HepG2 (cell line): ENCODE results near the gene POFUT2. TPM values are rescaled to one million over a fixed set of nuclear protein-coding genes. Genes with fewer than 3 reads are reported as not detected.

Experiments used
- ARID2 ChIP-seq: sonication (generic); formaldehyde crosslinking; IDR thresholded peaks from 2 replicates; pipeline ENCODE4 v1.8.1; 2022; ENCODE audit warnings: mild to moderate bottlenecking, missing genetic modification reagents, borderline replicate concordance
- ETV6 ChIP-seq: sonication (generic); formaldehyde crosslinking; conservative IDR thresholded peaks from 2 replicates; pipeline ENCODE4 v1.4.0; 2020; ENCODE audit warnings: missing genetic modification reagents
- JUNB ChIP-seq: sonication (generic); formaldehyde crosslinking; IDR thresholded peaks from 2 replicates; pipeline ENCODE4 v1.8.0; 2022; ENCODE audit warnings: missing genetic modification reagents, mild to moderate bottlenecking, borderline replicate concordance
- KDM4B ChIP-seq: sonication (generic); formaldehyde crosslinking; IDR thresholded peaks from 2 replicates; pipeline ENCODE4 v1.4.0; 2020; ENCODE audit warnings: missing genetic modification reagents
- KDM5A ChIP-seq: fragments of 200-600 bp; sonication (generic); IDR thresholded peaks from 2 replicates; pipeline ENCODE4 v1.7.0; 2018; ENCODE audit warnings: antibody characterized with exemption, mild to moderate bottlenecking, low read length, borderline replicate concordance
- KMT2A ChIP-seq: sonication (generic); formaldehyde crosslinking; IDR thresholded peaks from 2 replicates; pipeline ENCODE4 v1.4.0; 2020; ENCODE audit warnings: missing genetic modification reagents
- SMAD3 ChIP-seq: sonication (generic); formaldehyde crosslinking; IDR thresholded peaks from 2 replicates; pipeline ENCODE4 v1.4.0; 2020; ENCODE audit warnings: missing genetic modification reagents
- ZNF225 ChIP-seq: sonication (generic); formaldehyde crosslinking; IDR thresholded peaks from 2 replicates; pipeline ENCODE4 v1.4.0; 2020; ENCODE audit warnings: mild to moderate bottlenecking, missing genetic modification reagents
- ZNF44 ChIP-seq: sonication (generic); formaldehyde crosslinking; IDR thresholded peaks from 2 replicates; pipeline ENCODE4 v1.5.1; 2020; ENCODE audit warnings: mild to moderate bottlenecking, missing genetic modification reagents
- ZNF724P ChIP-seq: sonication (generic); formaldehyde crosslinking; IDR thresholded peaks from 2 replicates; pipeline ENCODE4 v1.8.0; 2022; ENCODE audit warnings: missing genetic modification reagents, borderline replicate concordance
- ZSCAN12 ChIP-seq: sonication (generic); formaldehyde crosslinking; IDR thresholded peaks from 2 replicates; pipeline ENCODE4 v1.9.0; 2021; ENCODE audit warnings: mild to moderate bottlenecking, missing genetic modification reagents
- polyA plus RNA-seq, 8 experiments: library from polyadenylated mRNA; depleted of rRNA in 3 of 8; stranded (reverse) in 7 of 8; unstranded in 1 of 8; fragments of >200 nt; fragmentation: Illumina TruSeq in 4 of 8; extraction: Trizol in 4 of 8; gene quantifications; 2 replicates each; pipeline versions ENCODE4 v1.2.1 to v1.2.3, GENCODE V29; 2011 to 2016; ENCODE audit warnings: low read depth in 4 of 8, missing spikeins in 1 of 8, mixed read lengths in 1 of 8; ENCODE audit not compliant: insufficient read depth in 1 of 8
- total RNA-seq, 5 experiments: library from RNA; depleted of rRNA; stranded (reverse); fragments of >200 nt; fragmentation: Illumina TruSeq; extraction: Trizol; gene quantifications; 2 replicates each; pipeline ENCODE4 v1.2.3, GENCODE V29; 2016; ENCODE audit warnings: low read depth in 1 of 5
- TF ChIP-seq, protein P1 (sequence below): sonication (generic); formaldehyde crosslinking; IDR thresholded peaks from 2 replicates; pipeline ENCODE4 v1.4.0; 2020; ENCODE audit warnings: missing genetic modification reagents, borderline replicate concordance
- TF ChIP-seq, protein P2 (sequence below): sonication (generic); formaldehyde crosslinking; IDR thresholded peaks from 2 replicates; pipeline ENCODE4 v1.4.0; 2020; ENCODE audit warnings: missing genetic modification reagents
- TF ChIP-seq, protein P3 (sequence below): sonication (generic); formaldehyde crosslinking; IDR thresholded peaks from 2 replicates; pipeline ENCODE4 v1.4.0; 2020; ENCODE audit warnings: missing genetic modification reagents, mild to moderate bottlenecking, borderline replicate concordance
- TF ChIP-seq, protein P4 (sequence below): IDR thresholded peaks from 2 replicates; pipeline ENCODE4 v1.6.1; 2012; ENCODE audit warnings: inconsistent platforms
- TF ChIP-seq, protein P5 (sequence below): sonication (generic); formaldehyde crosslinking; IDR thresholded peaks from 2 replicates; pipeline ENCODE4 v1.5.0; 2020; ENCODE audit warnings: mild to moderate bottlenecking, missing genetic modification reagents, borderline replicate concordance

The POFUT2 gene
- total and polyA plus RNA-seq, 2 of the 13 experiments (the other 11 are each of a cell fraction or from before 2014, with no cell fraction given): 22.8 to 24.0 TPM

DNA sequence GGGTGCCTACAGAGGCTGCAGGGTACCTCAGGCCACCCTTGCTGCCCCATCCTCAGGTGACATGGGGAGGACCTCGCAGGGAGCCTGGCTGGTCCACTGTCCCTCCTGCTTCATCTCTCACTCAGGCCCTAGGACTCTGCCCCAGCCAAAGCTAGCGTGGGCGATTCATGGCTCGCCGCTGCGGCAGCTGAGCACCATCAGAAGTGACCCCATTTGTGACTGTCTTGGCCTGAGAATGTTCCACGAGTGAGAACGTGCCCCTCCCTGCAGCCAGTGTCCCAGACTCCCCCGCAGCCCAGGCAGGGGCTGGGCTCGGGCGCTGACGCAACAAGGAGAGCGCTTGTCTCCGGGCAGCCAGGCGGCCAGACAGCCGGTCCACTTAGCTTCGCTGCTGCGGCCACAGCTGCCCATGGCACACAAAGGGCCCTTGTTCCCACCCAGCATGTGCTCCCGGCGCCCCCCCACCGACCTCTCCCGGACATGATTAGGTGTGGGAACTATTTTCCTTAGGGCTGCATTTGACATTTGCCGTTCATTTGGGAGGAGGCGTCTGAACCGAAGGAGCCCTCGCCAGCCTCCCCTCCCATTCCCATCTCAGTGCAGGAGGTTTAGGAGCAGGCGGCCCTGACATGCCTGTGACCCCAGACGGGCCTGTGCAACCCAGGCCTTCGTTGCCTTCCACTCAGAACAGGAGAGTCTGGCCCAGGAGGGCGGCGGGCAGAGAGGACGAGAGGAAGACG lies 19.3 kb upstream of the POFUT2 start (continued):
- TF ChIP-seq, protein P1, sequence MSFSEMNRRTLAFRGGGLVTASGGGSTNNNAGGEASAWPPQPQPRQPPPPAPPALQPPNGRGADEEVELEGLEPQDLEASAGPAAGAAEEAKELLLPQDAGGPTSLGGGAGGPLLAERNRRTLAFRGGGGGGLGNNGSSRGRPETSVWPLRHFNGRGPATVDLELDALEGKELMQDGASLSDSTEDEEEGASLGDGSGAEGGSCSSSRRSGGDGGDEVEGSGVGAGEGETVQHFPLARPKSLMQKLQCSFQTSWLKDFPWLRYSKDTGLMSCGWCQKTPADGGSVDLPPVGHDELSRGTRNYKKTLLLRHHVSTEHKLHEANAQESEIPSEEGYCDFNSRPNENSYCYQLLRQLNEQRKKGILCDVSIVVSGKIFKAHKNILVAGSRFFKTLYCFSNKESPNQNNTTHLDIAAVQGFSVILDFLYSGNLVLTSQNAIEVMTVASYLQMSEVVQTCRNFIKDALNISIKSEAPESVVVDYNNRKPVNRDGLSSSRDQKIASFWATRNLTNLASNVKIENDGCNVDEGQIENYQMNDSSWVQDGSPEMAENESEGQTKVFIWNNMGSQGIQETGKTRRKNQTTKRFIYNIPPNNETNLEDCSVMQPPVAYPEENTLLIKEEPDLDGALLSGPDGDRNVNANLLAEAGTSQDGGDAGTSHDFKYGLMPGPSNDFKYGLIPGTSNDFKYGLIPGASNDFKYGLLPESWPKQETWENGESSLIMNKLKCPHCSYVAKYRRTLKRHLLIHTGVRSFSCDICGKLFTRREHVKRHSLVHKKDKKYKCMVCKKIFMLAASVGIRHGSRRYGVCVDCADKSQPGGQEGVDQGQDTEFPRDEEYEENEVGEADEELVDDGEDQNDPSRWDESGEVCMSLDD (CRISPR knock-in tag): no peak
- TF ChIP-seq ARID2 (CRISPR knock-in tag) (no peak; the same call in 1 of the 2 replicates), KDM4B (CRISPR knock-in tag) (no peak), ZNF225 (CRISPR knock-in tag) (no peak; the same call in 1 of the 2 replicates), ETV6 (CRISPR knock-in tag) (no peak), KDM5A (no peak), KMT2A (CRISPR knock-in tag) (peak; percentile 69; the same call in 1 of the 2 replicates), ZNF44 (CRISPR knock-in tag) (0 out of 2 replicates have a peak, but pooled peaks have one; percentile 68), JUNB (CRISPR knock-in tag) (0 out of 2 replicates have a peak, but pooled peaks have one; percentile 48), ZSCAN12 (no peak), ZNF724P (CRISPR knock-in tag) (no peak), SMAD3 (CRISPR knock-in tag) (no peak)
- TF ChIP-seq, protein P2, sequence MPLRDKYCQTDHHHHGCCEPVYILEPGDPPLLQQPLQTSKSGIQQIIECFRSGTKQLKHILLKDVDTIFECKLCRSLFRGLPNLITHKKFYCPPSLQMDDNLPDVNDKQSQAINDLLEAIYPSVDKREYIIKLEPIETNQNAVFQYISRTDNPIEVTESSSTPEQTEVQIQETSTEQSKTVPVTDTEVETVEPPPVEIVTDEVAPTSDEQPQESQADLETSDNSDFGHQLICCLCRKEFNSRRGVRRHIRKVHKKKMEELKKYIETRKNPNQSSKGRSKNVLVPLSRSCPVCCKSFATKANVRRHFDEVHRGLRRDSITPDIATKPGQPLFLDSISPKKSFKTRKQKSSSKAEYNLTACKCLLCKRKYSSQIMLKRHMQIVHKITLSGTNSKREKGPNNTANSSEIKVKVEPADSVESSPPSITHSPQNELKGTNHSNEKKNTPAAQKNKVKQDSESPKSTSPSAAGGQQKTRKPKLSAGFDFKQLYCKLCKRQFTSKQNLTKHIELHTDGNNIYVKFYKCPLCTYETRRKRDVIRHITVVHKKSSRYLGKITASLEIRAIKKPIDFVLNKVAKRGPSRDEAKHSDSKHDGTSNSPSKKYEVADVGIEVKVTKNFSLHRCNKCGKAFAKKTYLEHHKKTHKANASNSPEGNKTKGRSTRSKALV (CRISPR knock-in tag): peak; percentile 65; the same call in 1 of the 2 replicates
- TF ChIP-seq, protein P3, sequence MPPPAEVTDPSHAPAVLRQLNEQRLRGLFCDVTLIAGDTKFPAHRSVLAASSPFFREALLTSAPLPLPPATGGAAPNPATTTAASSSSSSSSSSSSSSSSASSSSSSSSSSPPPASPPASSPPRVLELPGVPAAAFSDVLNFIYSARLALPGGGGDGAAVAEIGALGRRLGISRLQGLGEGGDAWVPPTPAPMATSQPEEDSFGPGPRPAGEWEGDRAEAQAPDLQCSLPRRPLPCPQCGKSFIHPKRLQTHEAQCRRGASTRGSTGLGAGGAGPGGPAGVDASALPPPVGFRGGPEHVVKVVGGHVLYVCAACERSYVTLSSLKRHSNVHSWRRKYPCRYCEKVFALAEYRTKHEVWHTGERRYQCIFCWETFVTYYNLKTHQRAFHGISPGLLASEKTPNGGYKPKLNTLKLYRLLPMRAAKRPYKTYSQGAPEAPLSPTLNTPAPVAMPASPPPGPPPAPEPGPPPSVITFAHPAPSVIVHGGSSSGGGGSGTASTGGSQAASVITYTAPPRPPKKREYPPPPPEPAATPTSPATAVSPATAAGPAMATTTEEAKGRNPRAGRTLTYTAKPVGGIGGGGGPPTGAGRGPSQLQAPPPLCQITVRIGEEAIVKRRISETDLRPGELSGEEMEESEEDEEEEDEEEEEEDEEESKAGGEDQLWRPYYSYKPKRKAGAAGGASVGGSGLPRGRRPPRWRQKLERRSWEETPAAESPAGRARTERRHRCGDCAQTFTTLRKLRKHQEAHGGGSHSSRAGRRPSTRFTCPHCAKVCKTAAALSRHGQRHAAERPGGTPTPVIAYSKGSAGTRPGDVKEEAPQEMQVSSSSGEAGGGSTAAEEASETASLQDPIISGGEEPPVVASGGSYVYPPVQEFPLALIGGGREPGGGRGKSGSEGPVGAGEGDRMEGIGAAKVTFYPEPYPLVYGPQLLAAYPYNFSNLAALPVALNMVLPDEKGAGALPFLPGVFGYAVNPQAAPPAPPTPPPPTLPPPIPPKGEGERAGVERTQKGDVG (CRISPR knock-in tag): peak; percentile 67; the same call in 1 of the 2 replicates
- TF ChIP-seq, protein P4, sequence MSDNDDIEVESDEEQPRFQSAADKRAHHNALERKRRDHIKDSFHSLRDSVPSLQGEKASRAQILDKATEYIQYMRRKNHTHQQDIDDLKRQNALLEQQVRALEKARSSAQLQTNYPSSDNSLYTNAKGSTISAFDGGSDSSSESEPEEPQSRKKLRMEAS: peak; percentile 88
- TF ChIP-seq, protein P5, sequence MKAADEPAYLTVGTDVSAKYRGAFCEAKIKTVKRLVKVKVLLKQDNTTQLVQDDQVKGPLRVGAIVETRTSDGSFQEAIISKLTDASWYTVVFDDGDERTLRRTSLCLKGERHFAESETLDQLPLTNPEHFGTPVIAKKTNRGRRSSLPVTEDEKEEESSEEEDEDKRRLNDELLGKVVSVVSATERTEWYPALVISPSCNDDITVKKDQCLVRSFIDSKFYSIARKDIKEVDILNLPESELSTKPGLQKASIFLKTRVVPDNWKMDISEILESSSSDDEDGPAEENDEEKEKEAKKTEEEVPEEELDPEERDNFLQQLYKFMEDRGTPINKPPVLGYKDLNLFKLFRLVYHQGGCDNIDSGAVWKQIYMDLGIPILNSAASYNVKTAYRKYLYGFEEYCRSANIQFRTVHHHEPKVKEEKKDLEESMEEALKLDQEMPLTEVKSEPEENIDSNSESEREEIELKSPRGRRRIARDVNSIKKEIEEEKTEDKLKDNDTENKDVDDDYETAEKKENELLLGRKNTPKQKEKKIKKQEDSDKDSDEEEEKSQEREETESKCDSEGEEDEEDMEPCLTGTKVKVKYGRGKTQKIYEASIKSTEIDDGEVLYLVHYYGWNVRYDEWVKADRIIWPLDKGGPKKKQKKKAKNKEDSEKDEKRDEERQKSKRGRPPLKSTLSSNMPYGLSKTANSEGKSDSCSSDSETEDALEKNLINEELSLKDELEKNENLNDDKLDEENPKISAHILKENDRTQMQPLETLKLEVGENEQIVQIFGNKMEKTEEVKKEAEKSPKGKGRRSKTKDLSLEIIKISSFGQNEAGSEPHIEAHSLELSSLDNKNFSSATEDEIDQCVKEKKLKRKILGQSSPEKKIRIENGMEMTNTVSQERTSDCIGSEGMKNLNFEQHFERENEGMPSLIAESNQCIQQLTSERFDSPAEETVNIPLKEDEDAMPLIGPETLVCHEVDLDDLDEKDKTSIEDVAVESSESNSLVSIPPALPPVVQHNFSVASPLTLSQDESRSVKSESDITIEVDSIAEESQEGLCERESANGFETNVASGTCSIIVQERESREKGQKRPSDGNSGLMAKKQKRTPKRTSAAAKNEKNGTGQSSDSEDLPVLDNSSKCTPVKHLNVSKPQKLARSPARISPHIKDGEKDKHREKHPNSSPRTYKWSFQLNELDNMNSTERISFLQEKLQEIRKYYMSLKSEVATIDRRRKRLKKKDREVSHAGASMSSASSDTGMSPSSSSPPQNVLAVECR (CRISPR knock-in tag): peak; percentile 36; the same call in 1 of the 2 replicates
